Panc1 (cell line): ENCODE measurements around the gene PCNX1. TPM values are rescaled to one million over a fixed set of nuclear protein-coding genes. Genes with fewer than 3 reads are reported as not detected.

Experiments
- ATAC-seq: fragments of 200-7000 bp; cut with Tn5 transposase; 2 replicates; pipeline ENCODE4 v1.9.1; 2020; ENCODE audit warnings: mild to moderate bottlenecking, moderate library complexity
- BruUV-seq: library from RNA; stranded (reverse); fragments of 400-500 nt; replicated peaks from 2 replicates; lab custom pipeline; 2021; lab: Mats Ljungman, UMichigan
- CTCF ChIA-PET: fragments of 300-600 bp; sonication (Branson Sonifier 250); formaldehyde crosslinking; loops from one replicate; lab custom pipeline; 2022; ENCODE audit warnings: antibody characterized with exemption; lab: Charles Lee
- POLR2A ChIA-PET: fragments of 300-600 bp; sonication (Branson Sonifier 250); formaldehyde crosslinking; loops from one replicate; lab custom pipeline; 2022; ENCODE audit warnings: antibody characterized with exemption; lab: Charles Lee
- DNase-seq: peaks from one replicate; pipeline ENCODE4 v3.0.0-alpha.2; 2010; ENCODE audit warnings: low read depth, low spot score
- H3K27ac ChIP-seq: 2 replicates; pipeline ENCODE4 v1.5.1; 2011; ENCODE audit warnings: mild to moderate bottlenecking, low read length, inconsistent platforms
- H3K27me3 ChIP-seq: fragments of 200-500 bp; sonication (Bioruptor generic); 2 replicates; pipeline ENCODE4 v1.6.0; 2014; ENCODE audit warnings: low read length, inconsistent platforms; ENCODE audit not compliant: control insufficient read depth, insufficient read depth
- H3K36me3 ChIP-seq: fragments of 200-500 bp; sonication (Bioruptor generic); 2 replicates; pipeline ENCODE4 v1.5.1; 2014; ENCODE audit warnings: inconsistent platforms, mild to moderate bottlenecking, low read length, moderate library complexity; ENCODE audit not compliant: control insufficient read depth, insufficient read depth
- H3K4me1 ChIP-seq: 2 replicates; pipeline ENCODE4 v1.5.1; 2011; ENCODE audit warnings: inconsistent platforms, mild to moderate bottlenecking, low read length, moderate library complexity; ENCODE audit not compliant: control insufficient read depth, insufficient read depth
- H3K4me3 ChIP-seq, 2 experiments: 2 replicates each; pipeline ENCODE4 v1.5.1; 2011 to 2012; ENCODE audit warnings: low read depth in 2 of 2, low read length in 2 of 2, mild to moderate bottlenecking in 2 of 2, inconsistent platforms in 1 of 2, moderate library complexity in 1 of 2
- H3K9me3 ChIP-seq: fragments of 200-500 bp; sonication (Bioruptor generic); 2 replicates; pipeline ENCODE4 v1.5.1; 2014; ENCODE audit warnings: low read depth, mild to moderate bottlenecking, inconsistent platforms, low read length, moderate library complexity; ENCODE audit not compliant: control insufficient read depth, insufficient read depth
- POLR2AphosphoS5 ChIP-seq: IDR thresholded peaks from 2 replicates; pipeline ENCODE4 v1.6.1; 2012; ENCODE audit warnings: mild to moderate bottlenecking, low read depth, low read length, moderate library complexity
- SIN3A ChIP-seq: IDR thresholded peaks from 2 replicates; pipeline ENCODE4 v1.6.1; 2012; ENCODE audit warnings: low read depth, mild to moderate bottlenecking, low read length, moderate library complexity, borderline replicate concordance; ENCODE audit not compliant: insufficient read depth
- TCF7L2 ChIP-seq: IDR thresholded peaks from 2 replicates; pipeline ENCODE4 v1.6.1; 2011; ENCODE audit warnings: mild to moderate bottlenecking, low read depth, low read length, inconsistent platforms
- in situ Hi-C: cut with HindIII; loops from 2 replicates; pipeline ENCODE4 v1.10.0; 2016; ENCODE audit warnings: low sequenced_read_pairs, low pct_unique_long_range_greater_than_20kb
- intact Hi-C: fragments of 100-400 bp; cut with micrococcal nuclease; formaldehyde crosslinking; loops from one replicate; pipeline ENCODE4 v1.10.0; 2022; ENCODE audit not compliant: unreplicated experiment
- total RNA-seq: library from RNA; stranded (reverse); gene quantifications from one replicate; pipeline ENCODE4 v1.2.1, GENCODE V29; 2021; ENCODE audit not compliant: unreplicated experiment
- TF ChIP-seq, protein P1 (sequence below), 2 experiments: IDR thresholded peaks; 2 replicates each; pipeline ENCODE4 v1.6.1; 2011 to 2012; ENCODE audit warnings: low read depth in 2 of 2, control low read depth in 1 of 2, low read length in 1 of 2, mild to moderate bottlenecking in 1 of 2, moderate library complexity in 1 of 2; ENCODE audit not compliant: insufficient read depth in 1 of 2
- TF ChIP-seq, protein P2 (sequence below): fragments of 450-650 bp; IDR thresholded peaks from 2 replicates; pipeline ENCODE4 v1.5.1; 2017; ENCODE audit warnings: mild to moderate bottlenecking

The PCNX1 gene
- total RNA-seq, 1 experiment from 2014 or later = 30.5 TPM

DNA sequence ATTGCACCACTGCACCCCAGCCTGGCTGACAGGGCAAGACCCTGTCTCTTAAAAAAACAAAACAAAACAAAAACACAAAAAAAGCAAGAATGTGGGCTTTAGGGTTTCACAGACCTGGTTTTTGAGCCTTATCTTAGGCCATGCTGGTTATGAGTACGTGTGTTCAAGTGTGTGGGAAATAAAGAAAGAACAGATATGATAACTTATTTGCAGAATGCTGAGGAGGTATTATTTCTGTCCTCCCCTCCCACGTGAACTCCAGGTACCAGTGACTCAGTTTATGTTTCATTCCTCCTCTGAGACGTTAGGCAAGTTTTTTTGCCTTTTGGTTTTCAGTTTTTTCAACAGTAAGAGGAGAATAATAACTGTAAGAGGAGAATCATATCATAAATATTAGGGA lies 49.3 kb downstream of the PCNX1 start:
- DNase-seq = no peak
- no TSS peak for BruUV-seq

DNA sequence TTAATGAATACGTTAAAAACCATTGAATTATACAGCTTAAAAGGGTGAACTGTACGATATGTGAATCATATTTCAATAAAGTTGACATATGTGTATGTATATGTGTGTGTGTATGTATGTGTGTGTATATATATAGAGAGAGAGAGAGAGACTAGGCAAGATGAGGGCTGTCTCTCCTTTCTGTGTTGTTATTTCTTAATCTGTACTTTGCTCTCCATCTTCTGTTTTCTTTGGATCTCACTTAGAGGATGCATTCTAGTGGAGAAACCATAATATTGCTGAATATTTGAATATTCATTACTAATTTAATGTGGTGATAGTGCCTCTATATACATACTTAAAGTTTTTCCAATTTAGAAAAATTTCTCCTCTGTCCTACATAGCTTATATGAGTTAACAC lies 50.5 kb downstream of the PCNX1 start:
- intact Hi-C loops = no loop called here
- ChIA-PET POLR2A (no interaction called here), CTCF (no interaction called here)
- no peak for DNase-seq
- Histone ChIP-seq H3K27me3 (no peaks in the 10 kb centered on the region), H3K4me1 (no peaks in the 10 kb centered on the region), H3K4me3 (no peak overlapping the region), H3K9me3 (no peaks in the 10 kb centered on the region), H3K36me3 (no peaks in the 10 kb centered on the region), H3K27ac (no peak overlapping the region)
- ATAC-seq = no peak
- in situ Hi-C loops = no loop called here
- TF ChIP-seq SIN3A = no peak
- TF ChIP-seq, protein P1, sequence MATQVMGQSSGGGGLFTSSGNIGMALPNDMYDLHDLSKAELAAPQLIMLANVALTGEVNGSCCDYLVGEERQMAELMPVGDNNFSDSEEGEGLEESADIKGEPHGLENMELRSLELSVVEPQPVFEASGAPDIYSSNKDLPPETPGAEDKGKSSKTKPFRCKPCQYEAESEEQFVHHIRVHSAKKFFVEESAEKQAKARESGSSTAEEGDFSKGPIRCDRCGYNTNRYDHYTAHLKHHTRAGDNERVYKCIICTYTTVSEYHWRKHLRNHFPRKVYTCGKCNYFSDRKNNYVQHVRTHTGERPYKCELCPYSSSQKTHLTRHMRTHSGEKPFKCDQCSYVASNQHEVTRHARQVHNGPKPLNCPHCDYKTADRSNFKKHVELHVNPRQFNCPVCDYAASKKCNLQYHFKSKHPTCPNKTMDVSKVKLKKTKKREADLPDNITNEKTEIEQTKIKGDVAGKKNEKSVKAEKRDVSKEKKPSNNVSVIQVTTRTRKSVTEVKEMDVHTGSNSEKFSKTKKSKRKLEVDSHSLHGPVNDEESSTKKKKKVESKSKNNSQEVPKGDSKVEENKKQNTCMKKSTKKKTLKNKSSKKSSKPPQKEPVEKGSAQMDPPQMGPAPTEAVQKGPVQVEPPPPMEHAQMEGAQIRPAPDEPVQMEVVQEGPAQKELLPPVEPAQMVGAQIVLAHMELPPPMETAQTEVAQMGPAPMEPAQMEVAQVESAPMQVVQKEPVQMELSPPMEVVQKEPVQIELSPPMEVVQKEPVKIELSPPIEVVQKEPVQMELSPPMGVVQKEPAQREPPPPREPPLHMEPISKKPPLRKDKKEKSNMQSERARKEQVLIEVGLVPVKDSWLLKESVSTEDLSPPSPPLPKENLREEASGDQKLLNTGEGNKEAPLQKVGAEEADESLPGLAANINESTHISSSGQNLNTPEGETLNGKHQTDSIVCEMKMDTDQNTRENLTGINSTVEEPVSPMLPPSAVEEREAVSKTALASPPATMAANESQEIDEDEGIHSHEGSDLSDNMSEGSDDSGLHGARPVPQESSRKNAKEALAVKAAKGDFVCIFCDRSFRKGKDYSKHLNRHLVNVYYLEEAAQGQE (IDR thresholded peaks at IDR 0.05; ENCODE audit: insufficient read depth in 1 of 2, low read depth in 2 of 2, low read length in 1 of 2) = no peak
- TF ChIP-seq TCF7L2 = no peak
- TF ChIP-seq POLR2AphosphoS5 = no peak
- TF ChIP-seq, protein P2, sequence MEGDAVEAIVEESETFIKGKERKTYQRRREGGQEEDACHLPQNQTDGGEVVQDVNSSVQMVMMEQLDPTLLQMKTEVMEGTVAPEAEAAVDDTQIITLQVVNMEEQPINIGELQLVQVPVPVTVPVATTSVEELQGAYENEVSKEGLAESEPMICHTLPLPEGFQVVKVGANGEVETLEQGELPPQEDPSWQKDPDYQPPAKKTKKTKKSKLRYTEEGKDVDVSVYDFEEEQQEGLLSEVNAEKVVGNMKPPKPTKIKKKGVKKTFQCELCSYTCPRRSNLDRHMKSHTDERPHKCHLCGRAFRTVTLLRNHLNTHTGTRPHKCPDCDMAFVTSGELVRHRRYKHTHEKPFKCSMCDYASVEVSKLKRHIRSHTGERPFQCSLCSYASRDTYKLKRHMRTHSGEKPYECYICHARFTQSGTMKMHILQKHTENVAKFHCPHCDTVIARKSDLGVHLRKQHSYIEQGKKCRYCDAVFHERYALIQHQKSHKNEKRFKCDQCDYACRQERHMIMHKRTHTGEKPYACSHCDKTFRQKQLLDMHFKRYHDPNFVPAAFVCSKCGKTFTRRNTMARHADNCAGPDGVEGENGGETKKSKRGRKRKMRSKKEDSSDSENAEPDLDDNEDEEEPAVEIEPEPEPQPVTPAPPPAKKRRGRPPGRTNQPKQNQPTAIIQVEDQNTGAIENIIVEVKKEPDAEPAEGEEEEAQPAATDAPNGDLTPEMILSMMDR = no peak
- no TSS peak for BruUV-seq

More for the DNA sequence above, 49.3 kb downstream of the PCNX1 start:
- no peak overlapping the region for H3K4me3 ChIP-seq
- H3K4me1 ChIP-seq = no peaks in the 10 kb centered on the region
- no peak overlapping the region for H3K27ac ChIP-seq
- H3K9me3 ChIP-seq = no peaks in the 10 kb centered on the region
- H3K27me3 ChIP-seq = no peaks in the 10 kb centered on the region
- no peak for TF ChIP-seq SIN3A
- TF ChIP-seq, protein P2 = no peak
- no peak for TF ChIP-seq TCF7L2
- TF ChIP-seq, protein P1 (IDR thresholded peaks at IDR 0.05; ENCODE audit: insufficient read depth in 1 of 2, low read depth in 2 of 2, low read length in 1 of 2) = no peak
- no peak for TF ChIP-seq POLR2AphosphoS5
- CTCF ChIA-PET = interaction anchor here (1.4 kb wide), 1 partner anchor 139 kb away, joined by 5 read pairs; no protein-coding TSS in a partner anchor
- in situ Hi-C loops = no loop called here
- peaks cover 3% of the 10 kb centered on the region; the same call in 1 of the 2 replicates for H3K36me3 ChIP-seq
- ATAC-seq = no peak
- POLR2A ChIA-PET = no interaction called here
- intact Hi-C loops = no loop called here
